ENCODE data around the gene PRKG1.

Gene PRKG1

GRCh38 chr10:51459476-51459875, 385.2 kb downstream of the PRKG1 start:
- DNase-seq, result no peak

GRCh38 chr10:51462076-51462779, 387.9 kb downstream of the PRKG1 start:
- DNase-seq, result no peak

GRCh38 chr10:51468424-51468823, 394.1 kb downstream of the PRKG1 start:
- DNase-seq, result no peak

GRCh38 chr10:51469686-51470085, 395.4 kb downstream of the PRKG1 start:
- DNase-seq, result no peak

GRCh38 chr10:51471271-51471670, 397.0 kb downstream of the PRKG1 start:
- no peak for DNase-seq

GRCh38 chr10:51472154-51472553, 397.9 kb downstream of the PRKG1 start:
- DNase-seq, result no peak

GRCh38 chr10:51479711-51480110, 405.4 kb downstream of the PRKG1 start:
- no peak for DNase-seq

- no peak for DNase-seq
Observed at GRCh38 chr10:51485668-51486067, 411.4 kb downstream of the PRKG1 start.

- no peak for DNase-seq
Observed at GRCh38 chr10:51487576-51487975, 413.3 kb downstream of the PRKG1 start.

GRCh38 chr10:51488766-51489408, 414.6 kb downstream of the PRKG1 start:
- DNase-seq, result no peak

- no peak for DNase-seq
Observed at GRCh38 chr10:51498424-51498823, 424.1 kb downstream of the PRKG1 start.

- no peak for DNase-seq
Observed at GRCh38 chr10:51501396-51501795, 427.1 kb downstream of the PRKG1 start.

- DNase-seq, result no peak
Observed at GRCh38 chr10:51502124-51502523, 427.8 kb downstream of the PRKG1 start.

- no peak for DNase-seq
Observed at GRCh38 chr10:51503378-51503777, 429.1 kb downstream of the PRKG1 start.

GRCh38 chr10:51507476-51507875, 433.2 kb downstream of the PRKG1 start:
- DNase-seq, result no peak

- DNase-seq, result no peak
Observed at GRCh38 chr10:51508156-51508555, 433.9 kb downstream of the PRKG1 start.

GRCh38 chr10:51510231-51510630, 435.9 kb downstream of the PRKG1 start:
- DNase-seq, result no peak

GRCh38 chr10:51521605-51522004, 447.3 kb downstream of the PRKG1 start:
- DNase-seq, result no peak

- no peak for DNase-seq
Observed at GRCh38 chr10:51522858-51523257, 448.6 kb downstream of the PRKG1 start.

- DNase-seq, result no peak
Observed at GRCh38 chr10:51523440-51523839, 449.2 kb downstream of the PRKG1 start.

GRCh38 chr10:51524041-51524440, 449.8 kb downstream of the PRKG1 start:
- DNase-seq, result no peak

GRCh38 chr10:51527522-51528219, 453.4 kb downstream of the PRKG1 start:
- no peak for DNase-seq

- DNase-seq, result no peak
Observed at GRCh38 chr10:51528527-51528926, 454.2 kb downstream of the PRKG1 start.

- no peak for DNase-seq
Observed at GRCh38 chr10:51530541-51530940, 456.3 kb downstream of the PRKG1 start.
